NB4 (cell line): ENCODE measurements around the gene MRPL28.

Experiments
- CTCF ChIP-seq: IDR thresholded peaks from one replicate; pipeline ENCODE4 v1.5.1; 2012; ENCODE audit warnings: low read depth, low read length
- MAX ChIP-seq: IDR thresholded peaks from 2 replicates; pipeline ENCODE4 v1.6.1; 2011; ENCODE audit warnings: low read depth, low read length

- TF ChIP-seq MAX, result no peak
- no peak for TF ChIP-seq CTCF
Measured at GRCh38 chr16:374616-374926, 4.2 kb upstream of the MRPL28 start.
